Rectal smooth muscle tissue (tissue), 1 donor: ENCODE measurements around the gene TYRP1.

Experiments used
- H3K27ac ChIP-seq: one replicate; pipeline ENCODE4 v1.7.0; 2013; ENCODE audit warnings: low read depth, low read length, inconsistent platforms
- H3K27me3 ChIP-seq: one replicate; pipeline ENCODE4 v1.7.0; 2013; ENCODE audit warnings: low read length; ENCODE audit not compliant: control insufficient read depth, insufficient read depth
- H3K36me3 ChIP-seq: one replicate; pipeline ENCODE4 v1.7.0; 2013; ENCODE audit warnings: low read length; ENCODE audit not compliant: control insufficient read depth, insufficient read depth
- H3K4me1 ChIP-seq: one replicate; pipeline ENCODE4 v1.7.0; 2013; ENCODE audit warnings: low read length; ENCODE audit not compliant: control insufficient read depth, insufficient read depth
- H3K4me3 ChIP-seq: one replicate; pipeline ENCODE4 v1.7.0; 2013; ENCODE audit warnings: low read length
- H3K9ac ChIP-seq: one replicate; pipeline ENCODE4 v1.7.0; 2013; ENCODE audit warnings: low read length

Gene TYRP1

GRCh38 chr9:12720551-12720950 lies 27.4 kb downstream of the TYRP1 start:
- H3K36me3 ChIP-seq, result no peaks in the 10 kb centered on the region
- H3K4me1 ChIP-seq, result no peaks in the 10 kb centered on the region
- H3K9ac ChIP-seq, result no peak overlapping the region
- no peaks in the 10 kb centered on the region for H3K27me3 ChIP-seq
- H3K4me3 ChIP-seq, result no peak overlapping the region
- no peak overlapping the region for H3K27ac ChIP-seq

- Histone ChIP-seq H3K27ac (no peak overlapping the region), H3K36me3 (no peaks in the 10 kb centered on the region), H3K4me1 (no peaks in the 10 kb centered on the region), H3K9ac (no peak overlapping the region), H3K4me3 (no peak overlapping the region), H3K27me3 (no peaks in the 10 kb centered on the region)
Measured at GRCh38 chr9:12722131-12722530, 28.9 kb downstream of the TYRP1 start.

GRCh38 chr9:12723409-12724028 lies 30.3 kb downstream of the TYRP1 start:
- no peak overlapping the region for H3K27ac ChIP-seq
- H3K36me3 ChIP-seq, result no peaks in the 10 kb centered on the region
- no peak overlapping the region for H3K4me3 ChIP-seq
- H3K9ac ChIP-seq, result no peak overlapping the region
- no peaks in the 10 kb centered on the region for H3K4me1 ChIP-seq
- no peaks in the 10 kb centered on the region for H3K27me3 ChIP-seq

GRCh38 chr9:12726795-12727194 lies 33.6 kb downstream of the TYRP1 start:
- Histone ChIP-seq H3K27me3 (no peaks in the 10 kb centered on the region), H3K4me1 (no peaks in the 10 kb centered on the region), H3K9ac (no peak overlapping the region), H3K27ac (no peak overlapping the region), H3K4me3 (no peak overlapping the region), H3K36me3 (no peaks in the 10 kb centered on the region)

- Histone ChIP-seq H3K4me1 (no peaks in the 10 kb centered on the region), H3K9ac (no peak overlapping the region), H3K4me3 (no peak overlapping the region), H3K27ac (no peak overlapping the region), H3K27me3 (no peaks in the 10 kb centered on the region), H3K36me3 (no peaks in the 10 kb centered on the region)
Measured at GRCh38 chr9:12730198-12730597, 37.0 kb downstream of the TYRP1 start.

GRCh38 chr9:12730927-12731326 lies 37.7 kb downstream of the TYRP1 start:
- Histone ChIP-seq H3K27ac (no peak overlapping the region), H3K27me3 (no peaks in the 10 kb centered on the region), H3K4me3 (no peak overlapping the region), H3K36me3 (no peaks in the 10 kb centered on the region), H3K4me1 (no peaks in the 10 kb centered on the region), H3K9ac (no peak overlapping the region)

- H3K27ac ChIP-seq, result no peak overlapping the region
- H3K4me3 ChIP-seq, result no peak overlapping the region
- H3K27me3 ChIP-seq, result no peaks in the 10 kb centered on the region
- no peaks in the 10 kb centered on the region for H3K36me3 ChIP-seq
- H3K9ac ChIP-seq, result no peak overlapping the region
- H3K4me1 ChIP-seq, result no peaks in the 10 kb centered on the region
Measured at GRCh38 chr9:12732971-12733370, 39.8 kb downstream of the TYRP1 start.

GRCh38 chr9:12735665-12736064 lies 42.5 kb downstream of the TYRP1 start:
- Histone ChIP-seq H3K27ac (no peak overlapping the region), H3K36me3 (no peaks in the 10 kb centered on the region), H3K4me3 (no peak overlapping the region), H3K9ac (no peak overlapping the region), H3K27me3 (no peaks in the 10 kb centered on the region), H3K4me1 (no peaks in the 10 kb centered on the region)

GRCh38 chr9:12737871-12738270 lies 44.7 kb downstream of the TYRP1 start:
- no peaks in the 10 kb centered on the region for H3K4me1 ChIP-seq
- H3K27ac ChIP-seq, result no peak overlapping the region
- no peak overlapping the region for H3K4me3 ChIP-seq
- H3K36me3 ChIP-seq, result no peaks in the 10 kb centered on the region
- H3K9ac ChIP-seq, result no peak overlapping the region
- H3K27me3 ChIP-seq, result no peaks in the 10 kb centered on the region

- Histone ChIP-seq H3K9ac (no peak overlapping the region), H3K27me3 (no peaks in the 10 kb centered on the region), H3K4me1 (no peaks in the 10 kb centered on the region), H3K27ac (no peak overlapping the region), H3K36me3 (no peaks in the 10 kb centered on the region), H3K4me3 (no peak overlapping the region)
Measured at GRCh38 chr9:12739014-12739652, 45.9 kb downstream of the TYRP1 start.

- no peaks in the 10 kb centered on the region for H3K27me3 ChIP-seq
- no peaks in the 10 kb centered on the region for H3K4me1 ChIP-seq
- no peaks in the 10 kb centered on the region for H3K36me3 ChIP-seq
- no peak overlapping the region for H3K4me3 ChIP-seq
- no peak overlapping the region for H3K27ac ChIP-seq
- no peak overlapping the region for H3K9ac ChIP-seq
Measured at GRCh38 chr9:12740845-12741244, 47.7 kb downstream of the TYRP1 start.

GRCh38 chr9:12748016-12748415 lies 54.8 kb downstream of the TYRP1 start:
- no peak overlapping the region for H3K27ac ChIP-seq
- no peak overlapping the region for H3K9ac ChIP-seq
- no peaks in the 10 kb centered on the region for H3K36me3 ChIP-seq
- H3K4me1 ChIP-seq, result no peaks in the 10 kb centered on the region
- H3K27me3 ChIP-seq, result no peaks in the 10 kb centered on the region
- no peak overlapping the region for H3K4me3 ChIP-seq

- H3K4me1 ChIP-seq, result no peaks in the 10 kb centered on the region
- H3K27ac ChIP-seq, result no peak overlapping the region
- H3K36me3 ChIP-seq, result no peaks in the 10 kb centered on the region
- no peak overlapping the region for H3K4me3 ChIP-seq
- H3K9ac ChIP-seq, result no peak overlapping the region
- no peaks in the 10 kb centered on the region for H3K27me3 ChIP-seq
Measured at GRCh38 chr9:12748954-12749353, 55.8 kb downstream of the TYRP1 start.
